DMS153 treated with DMSO at 0.1 percent for 48 hours (cell line): Measurements from ENCODE around the gene OTULINL.
A peak's percentile ranks its signal among the peaks of the same experiment; 100 is the strongest.

Source experiments
- DNase-seq: peaks from one replicate; lab custom pipeline; 2025; ENCODE audit not compliant: unreplicated experiment; lab: John Stamatoyannopoulos, UW

Gene OTULINL

DNA sequence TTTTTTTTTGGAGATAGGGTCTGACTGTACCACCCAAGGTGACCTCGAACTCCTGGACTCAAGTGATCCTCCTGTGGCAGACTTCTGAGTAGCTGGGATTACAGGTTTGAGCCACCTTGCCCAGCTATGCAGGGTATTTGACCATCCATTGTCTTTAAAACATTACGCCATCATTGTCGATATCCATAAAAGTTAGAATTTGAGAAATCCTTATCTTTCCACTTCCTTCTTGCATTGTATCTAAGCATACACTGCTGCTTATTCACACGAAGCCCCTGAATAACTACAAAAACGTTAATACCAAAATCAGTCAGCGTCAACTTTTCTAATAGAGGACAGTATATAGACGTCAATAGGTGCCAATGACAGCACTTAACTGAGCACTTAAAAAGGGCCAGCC, 5.4 kb upstream of the OTULINL start:
- DNase-seq: no peak

- DNase-seq: no peak
Measured at GRCh38 chr5:14577079-14577725, 4.4 kb upstream of the OTULINL start.

- DNase-seq: no peak
Measured at GRCh38 chr5:14577971-14578370, 3.6 kb upstream of the OTULINL start.

DNA sequence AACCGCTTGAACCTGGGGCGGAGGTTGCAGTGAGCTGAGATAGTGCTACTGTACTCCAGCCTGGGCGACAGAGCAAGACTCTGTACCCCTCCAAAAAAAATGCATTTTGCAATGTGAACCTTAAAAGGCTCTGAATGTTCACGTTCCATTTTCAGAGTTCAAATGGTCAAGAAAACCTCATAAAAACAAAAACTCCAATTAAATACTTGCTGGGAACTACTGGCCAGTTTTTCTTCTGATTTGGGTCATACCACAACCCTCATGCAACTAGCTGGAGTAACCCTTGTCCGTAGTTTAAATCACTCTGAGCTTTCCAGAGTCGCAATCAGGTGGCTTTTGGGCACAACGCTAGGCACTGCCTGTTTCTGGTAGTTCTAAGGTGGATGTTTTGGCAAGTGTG, 2.3 kb upstream of the OTULINL start:
- DNase-seq: no peak

DNA sequence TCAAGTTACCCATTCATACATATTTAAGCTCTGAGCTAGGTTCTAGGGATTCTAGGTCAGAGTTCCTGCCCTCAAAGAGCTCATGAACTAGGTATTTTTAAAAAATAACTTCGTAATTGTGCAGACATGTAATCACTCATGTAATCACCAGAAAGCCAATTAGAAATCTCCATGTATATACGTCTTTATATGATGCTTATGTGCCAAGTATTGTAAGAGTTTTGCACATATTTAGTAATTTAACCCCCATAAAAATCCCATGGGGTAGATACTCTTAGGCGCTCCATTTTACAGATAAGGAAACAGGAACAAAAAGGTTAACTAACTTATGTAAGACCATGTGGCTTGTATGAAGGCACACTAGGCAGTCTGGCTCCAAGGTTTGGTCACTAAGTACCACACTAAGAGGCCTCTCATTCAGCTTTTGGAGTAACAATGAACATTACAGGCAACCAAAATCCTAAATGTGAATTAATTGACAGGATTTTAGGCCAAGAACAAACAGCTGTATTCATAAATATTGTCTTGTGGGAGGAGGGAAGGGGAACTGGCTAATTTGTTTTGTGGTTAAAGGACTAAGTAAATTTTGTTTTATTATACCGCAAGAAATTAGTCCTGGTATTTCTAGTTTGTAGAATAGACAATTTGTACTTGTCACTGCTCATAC, 1.7 kb upstream of the OTULINL start:
- DNase-seq: no peak

- peak; percentile 49 for DNase-seq
Measured at GRCh38 chr5:14580398-14581034, 1.1 kb upstream of the OTULINL start.

DNA sequence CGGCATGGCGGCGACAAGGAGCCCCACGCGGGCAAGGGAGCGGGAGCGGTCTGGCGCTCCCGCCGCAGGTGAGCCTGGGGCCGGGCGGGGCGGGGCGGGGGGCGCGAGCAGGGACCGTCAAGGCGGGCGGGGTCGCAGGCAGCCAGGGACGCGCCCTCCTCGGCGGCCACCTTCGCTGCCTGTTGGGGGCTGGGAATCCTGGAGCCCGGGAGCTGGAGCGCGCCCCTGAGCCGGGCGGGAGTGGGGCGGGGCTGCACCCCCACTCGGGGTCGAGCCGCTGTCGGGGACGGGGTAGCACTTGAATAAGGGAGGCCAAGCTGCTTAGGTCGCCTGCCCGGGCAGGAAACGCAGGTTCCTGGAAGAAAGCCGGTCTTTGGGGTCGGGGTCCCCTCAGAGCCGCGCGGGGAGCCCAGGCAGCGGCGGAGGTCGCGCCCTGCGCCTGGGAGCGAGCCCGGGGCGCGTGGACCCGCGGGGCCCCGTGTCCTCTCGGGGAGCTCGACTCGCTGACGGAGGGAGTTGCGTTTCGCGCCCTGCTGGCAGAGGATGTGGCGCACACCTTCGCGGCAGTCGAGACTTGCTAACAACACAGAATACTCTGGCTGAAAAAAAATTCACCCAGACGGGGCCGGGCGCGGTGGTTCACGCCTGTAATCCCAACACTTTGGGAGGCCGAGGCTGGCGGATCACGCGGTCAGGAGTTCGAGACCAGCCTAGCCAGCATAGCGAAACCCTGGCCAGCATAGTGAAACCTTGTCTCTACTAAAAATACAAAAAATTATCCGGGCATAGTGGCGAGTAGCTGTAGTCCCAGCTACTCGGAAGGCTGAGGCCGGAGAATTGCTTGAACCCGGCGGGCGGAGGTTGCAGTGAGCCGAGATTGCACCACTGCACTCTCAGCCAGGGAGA, 552 bp downstream of the OTULINL start:
- DNase-seq: peak; percentile 40

DNA sequence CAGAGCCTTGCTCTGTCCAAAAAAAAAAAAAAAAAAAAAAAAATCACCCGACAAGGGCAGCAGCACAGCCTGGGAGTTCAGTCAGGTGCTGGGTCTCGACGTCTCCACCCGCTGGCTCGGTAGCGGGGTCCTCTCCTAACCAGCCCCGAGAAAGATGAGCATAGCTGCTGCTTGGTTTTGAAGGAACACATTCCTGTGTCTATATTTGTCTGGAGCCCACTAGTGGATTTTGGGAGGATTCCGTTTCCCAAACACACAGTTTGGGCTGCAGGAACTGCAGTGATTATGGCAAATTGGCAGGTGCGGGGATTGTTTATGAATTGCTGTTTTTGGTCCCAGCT, 1.2 kb downstream of the OTULINL start:
- no peak for DNase-seq

DNA sequence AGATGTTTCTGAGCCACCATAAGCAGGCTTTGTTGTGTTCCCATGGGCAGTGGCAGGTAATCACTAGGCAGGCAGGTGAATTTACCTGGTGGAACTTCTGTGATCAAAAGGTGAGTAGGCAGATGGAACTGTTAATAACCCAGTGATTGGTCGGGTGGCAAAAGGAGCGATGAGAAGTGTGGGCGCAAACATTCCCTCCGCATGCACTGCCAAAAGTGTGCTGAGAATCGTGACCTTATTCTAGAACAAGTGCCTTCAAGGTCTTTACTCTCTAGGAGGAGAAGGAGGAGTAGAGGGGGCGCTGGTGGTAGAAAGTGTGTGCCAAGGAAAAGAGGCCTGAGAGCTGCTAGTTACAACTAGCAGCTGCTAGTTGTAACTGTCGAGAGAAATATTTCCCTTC, 3.3 kb downstream of the OTULINL start:
- DNase-seq: no peak

DNA sequence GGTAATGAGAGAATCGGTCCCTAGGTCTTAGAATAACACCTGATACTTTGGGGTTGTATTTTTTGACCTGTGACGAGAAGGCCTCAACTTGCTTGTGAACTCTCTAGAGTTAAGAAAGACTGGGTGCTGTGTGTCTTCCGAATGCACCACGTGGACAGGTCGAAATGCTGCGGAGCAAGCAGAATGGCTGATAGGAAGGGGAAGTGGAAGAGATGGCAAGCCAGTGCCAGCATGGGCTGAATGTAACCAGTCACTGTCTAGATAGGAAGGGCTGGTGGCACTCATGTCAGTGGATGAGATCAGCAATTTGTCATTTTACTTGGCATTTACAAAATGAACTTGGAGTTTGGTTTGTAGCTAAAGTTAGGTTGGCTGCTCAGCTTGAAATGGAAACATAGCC, 5.6 kb downstream of the OTULINL start:
- DNase-seq: no peak

DNA sequence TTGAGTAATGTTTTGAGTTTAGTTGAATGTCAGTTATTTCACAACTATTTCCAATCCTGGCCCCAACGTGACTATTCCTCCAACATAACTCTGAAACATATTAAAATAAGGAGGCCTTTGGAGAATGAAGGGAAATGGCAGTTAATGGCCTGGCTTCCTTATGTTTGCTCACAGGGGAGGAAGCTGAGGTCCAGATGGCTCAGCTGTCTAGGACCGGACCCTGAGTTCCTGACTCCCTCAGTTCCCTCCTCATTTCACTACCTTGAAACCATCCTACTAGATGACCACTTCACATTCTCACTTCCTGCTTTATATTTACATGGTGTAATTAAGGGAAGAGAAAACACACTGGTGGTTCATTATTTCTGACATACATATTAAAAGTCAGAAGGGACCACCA, 6.6 kb downstream of the OTULINL start:
- no peak for DNase-seq

DNA sequence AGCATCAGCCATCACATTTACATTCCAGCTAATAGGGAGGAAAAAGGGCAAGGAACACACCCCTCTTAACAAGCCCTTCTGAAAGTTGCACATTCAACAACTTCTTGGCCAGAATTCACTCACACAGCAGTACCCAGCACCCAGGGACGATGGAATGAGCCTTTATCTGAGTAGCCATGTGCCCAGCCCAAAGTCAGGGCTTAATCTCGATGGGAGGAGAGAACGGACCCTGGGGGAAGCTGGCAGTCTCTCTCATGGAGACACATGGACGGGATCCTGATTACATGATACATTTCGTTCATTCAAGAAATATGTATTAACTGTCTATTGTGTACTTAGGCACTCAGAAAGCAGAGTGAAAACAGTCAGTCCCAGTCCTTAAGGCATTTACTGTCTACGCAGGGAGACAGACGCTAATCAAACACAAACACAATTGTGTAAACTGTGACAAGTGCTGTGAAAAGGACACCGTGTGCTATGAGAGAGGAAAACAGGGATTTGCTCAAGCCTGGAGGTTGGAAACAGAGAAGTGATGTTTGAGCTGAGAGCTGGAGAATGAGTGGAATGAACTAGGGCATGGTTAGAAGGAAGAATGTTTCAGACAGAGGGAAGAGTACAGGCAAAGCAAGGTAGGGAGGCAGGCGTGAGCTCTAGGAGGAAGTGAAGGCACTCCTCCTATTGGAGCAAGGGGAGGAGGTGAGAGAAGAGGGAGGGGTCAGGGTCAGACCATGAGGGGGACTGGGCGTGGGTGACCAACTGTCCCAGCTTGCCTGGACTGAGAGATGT, 7.4 kb downstream of the OTULINL start:
- DNase-seq: peak; percentile 82

- no peak for DNase-seq
Measured at GRCh38 chr5:14590949-14591348, 9.4 kb downstream of the OTULINL start.

GRCh38 chr5:14591548-14591947, 10.0 kb downstream of the OTULINL start:
- no peak for DNase-seq

- DNase-seq: no peak
Measured at GRCh38 chr5:14593326-14594021, 11.9 kb downstream of the OTULINL start.

GRCh38 chr5:14594378-14595074, 12.9 kb downstream of the OTULINL start:
- no peak for DNase-seq

GRCh38 chr5:14595189-14595588, 13.6 kb downstream of the OTULINL start:
- DNase-seq: no peak

- DNase-seq: no peak
Measured at GRCh38 chr5:14595891-14596290, 14.3 kb downstream of the OTULINL start.

DNA sequence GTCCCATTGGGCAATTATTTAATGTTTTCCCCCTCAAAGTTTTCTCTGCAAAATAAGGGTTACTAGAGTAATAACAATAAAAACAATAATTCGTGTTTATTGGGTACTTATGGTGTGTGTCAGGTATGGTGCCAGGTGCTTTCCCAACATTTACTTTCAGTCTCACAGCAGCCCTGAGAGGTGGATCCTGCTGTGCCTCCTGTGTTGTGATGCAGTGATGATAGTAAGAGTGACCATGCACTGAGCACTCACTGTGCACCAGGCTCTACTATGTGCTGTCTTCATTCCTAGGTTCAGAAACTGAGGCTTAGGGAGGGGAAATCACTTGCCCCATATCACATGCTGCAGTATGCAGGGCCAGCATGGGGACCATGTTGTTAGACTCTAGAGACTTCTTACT, 15.5 kb downstream of the OTULINL start:
- DNase-seq: no peak

DNA sequence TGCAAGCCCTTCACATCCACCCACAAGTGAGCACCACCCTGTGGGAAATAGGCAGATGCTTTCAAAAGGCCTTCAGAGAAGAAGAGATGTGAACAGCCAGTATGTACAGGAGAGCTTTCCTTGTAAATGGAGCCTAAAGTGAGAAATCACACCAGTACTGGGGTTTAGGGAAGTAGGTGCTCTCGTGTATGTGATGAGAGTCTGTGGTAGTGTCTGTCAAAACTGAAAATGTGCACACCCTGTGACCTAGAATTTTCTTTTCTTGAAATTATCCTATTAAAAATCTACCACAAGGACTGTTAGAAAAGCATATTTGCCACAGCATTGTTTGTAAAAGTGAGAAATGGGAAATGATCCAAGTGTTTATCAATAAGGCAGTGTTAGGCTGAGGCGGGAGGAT, 16.6 kb downstream of the OTULINL start:
- DNase-seq: no peak
